Measurements from ENCODE around the gene FCER2. TPM values are rescaled to one million over a fixed set of nuclear protein-coding genes. Genes with fewer than 3 reads are reported as not detected.

FCER2 gene
- total and polyA plus RNA-seq, 9 donors, result 0.08 to 1.1 (median 0.38) TPM; not detected in 6

DNA sequence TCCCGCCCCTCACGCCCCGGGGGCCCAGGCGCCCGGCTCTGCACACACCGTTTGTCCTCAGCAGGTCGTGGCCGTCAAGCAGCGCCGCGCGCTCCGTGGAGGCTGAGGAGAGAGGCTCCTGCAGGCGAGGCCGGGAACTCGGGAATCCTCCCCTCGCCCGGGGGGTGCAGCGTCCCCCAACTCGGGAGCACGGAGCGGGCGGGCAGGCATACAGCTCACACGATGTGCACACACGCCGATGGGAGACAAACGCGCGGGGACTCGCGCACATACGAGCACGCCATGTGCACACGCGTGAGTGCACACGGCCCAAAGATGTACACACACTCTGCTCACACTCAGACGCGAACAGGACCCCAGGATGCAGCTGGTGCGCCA lies 29.3 kb upstream of the FCER2 start:
- H3K9me3 ChIP-seq, result no peaks in the 10 kb centered on the region
- TF ChIP-seq, protein P1, sequence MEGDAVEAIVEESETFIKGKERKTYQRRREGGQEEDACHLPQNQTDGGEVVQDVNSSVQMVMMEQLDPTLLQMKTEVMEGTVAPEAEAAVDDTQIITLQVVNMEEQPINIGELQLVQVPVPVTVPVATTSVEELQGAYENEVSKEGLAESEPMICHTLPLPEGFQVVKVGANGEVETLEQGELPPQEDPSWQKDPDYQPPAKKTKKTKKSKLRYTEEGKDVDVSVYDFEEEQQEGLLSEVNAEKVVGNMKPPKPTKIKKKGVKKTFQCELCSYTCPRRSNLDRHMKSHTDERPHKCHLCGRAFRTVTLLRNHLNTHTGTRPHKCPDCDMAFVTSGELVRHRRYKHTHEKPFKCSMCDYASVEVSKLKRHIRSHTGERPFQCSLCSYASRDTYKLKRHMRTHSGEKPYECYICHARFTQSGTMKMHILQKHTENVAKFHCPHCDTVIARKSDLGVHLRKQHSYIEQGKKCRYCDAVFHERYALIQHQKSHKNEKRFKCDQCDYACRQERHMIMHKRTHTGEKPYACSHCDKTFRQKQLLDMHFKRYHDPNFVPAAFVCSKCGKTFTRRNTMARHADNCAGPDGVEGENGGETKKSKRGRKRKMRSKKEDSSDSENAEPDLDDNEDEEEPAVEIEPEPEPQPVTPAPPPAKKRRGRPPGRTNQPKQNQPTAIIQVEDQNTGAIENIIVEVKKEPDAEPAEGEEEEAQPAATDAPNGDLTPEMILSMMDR (IDR thresholded peaks at IDR 0.05), result no peak
- no peak for TF ChIP-seq EP300 (IDR thresholded peaks at IDR 0.05)
- no peak for TF ChIP-seq POLR2A (IDR thresholded peaks at IDR 0.05)
- H3K27ac ChIP-seq, result no peak overlapping the region
- H3K4me3 ChIP-seq, result no peak overlapping the region
- intact Hi-C loops (cut with DNase I), result no loop called here
- H3K27me3 ChIP-seq, result no peaks in the 10 kb centered on the region
- no peaks in the 10 kb centered on the region for H3K36me3 ChIP-seq
- H3K4me1 ChIP-seq (ENCODE audit: insufficient read depth), result no peaks in the 10 kb centered on the region
- WGBS, 3 donors, result 48 to 64% (median 64%) methylated on average over 38 to 39 of the region's 39 CpGs
- no peak for DNase-seq

DNA sequence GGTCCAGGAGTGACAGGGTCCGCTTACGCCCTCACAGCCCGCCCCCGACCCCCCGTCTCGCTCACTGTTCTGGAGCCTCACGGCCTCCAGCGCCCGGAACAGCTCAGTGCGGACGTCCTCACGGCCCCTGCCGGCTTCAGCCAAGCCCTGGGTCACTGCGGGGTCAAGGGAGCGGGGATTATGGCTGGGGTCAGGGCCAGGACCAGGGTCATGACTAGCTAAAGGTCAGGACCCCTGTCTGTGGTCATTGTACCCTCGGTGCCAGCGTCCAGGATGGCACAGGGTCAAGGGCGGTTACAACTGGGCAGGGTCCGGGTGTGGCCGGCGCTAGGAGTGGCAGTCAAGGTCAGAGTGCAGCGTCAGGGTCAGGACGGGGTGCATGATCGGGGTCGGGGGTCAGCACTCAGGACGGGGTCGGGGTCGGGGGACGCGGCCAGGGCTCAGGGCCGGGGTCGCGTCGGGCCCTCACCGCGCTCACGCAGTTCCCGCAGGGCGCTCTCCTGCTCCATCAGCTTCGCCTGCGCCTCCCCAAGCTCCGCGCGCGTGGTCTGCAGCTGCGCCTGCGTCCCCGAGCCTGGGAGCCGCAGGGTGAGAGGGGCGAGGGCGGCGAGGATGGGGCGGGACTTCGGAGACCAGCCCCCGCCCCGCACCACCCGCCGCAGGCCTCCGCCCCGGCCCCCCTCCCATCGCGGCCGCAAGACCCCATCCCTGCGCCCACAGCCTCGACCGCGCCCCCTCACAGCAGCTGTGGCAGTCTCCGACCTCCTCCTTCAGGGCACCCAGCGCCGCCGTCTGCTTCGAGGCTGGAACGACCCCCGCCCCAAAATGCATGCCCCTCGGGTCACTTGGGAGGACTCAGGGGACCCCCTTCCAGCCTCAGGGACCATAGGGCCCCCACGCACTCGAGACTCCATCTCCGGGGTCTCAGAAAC lies 28.6 kb upstream of the FCER2 start:
- Histone ChIP-seq H3K4me3 (no peak overlapping the region), H3K4me1 (ENCODE audit: insufficient read depth) (no peaks in the 10 kb centered on the region), H3K27me3 (no peaks in the 10 kb centered on the region), H3K27ac (no peak overlapping the region), H3K9me3 (no peaks in the 10 kb centered on the region), H3K36me3 (no peaks in the 10 kb centered on the region)
- 1 to 4% (median 2%) methylated on average over 11 to 78 of the region's 78 CpGs for WGBS, 3 donors
- DNase-seq, result no peak
- intact Hi-C loops (cut with DNase I), result no loop called here
- TF ChIP-seq, protein P1 (IDR thresholded peaks at IDR 0.05), result no peak
- TF ChIP-seq EP300 (IDR thresholded peaks at IDR 0.05), result no peak
- TF ChIP-seq POLR2A (IDR thresholded peaks at IDR 0.05), result no peak

DNA sequence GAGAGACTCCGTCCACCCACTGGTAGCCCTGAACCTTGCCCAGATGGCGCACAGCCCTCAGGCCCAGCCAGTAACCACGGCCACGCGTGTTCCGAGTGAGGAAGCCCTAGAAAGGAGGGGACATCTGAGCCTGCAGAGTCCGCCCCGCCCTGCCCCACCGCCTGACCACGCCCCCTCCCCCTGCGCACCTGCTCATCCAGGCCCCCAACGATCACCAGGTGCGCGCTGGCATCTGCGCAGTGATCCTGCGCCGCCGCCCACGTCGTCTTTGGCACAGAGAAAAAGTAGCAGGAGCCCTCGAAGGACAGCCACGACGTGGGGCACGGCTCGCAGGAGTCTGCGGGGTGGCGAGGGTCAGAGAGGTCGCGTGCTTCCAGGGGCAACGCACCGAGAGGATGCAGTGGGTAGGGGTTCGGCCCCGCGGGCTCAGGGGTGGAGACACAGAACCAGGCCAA lies 27.9 kb upstream of the FCER2 start:
- TF ChIP-seq, protein P1 (IDR thresholded peaks at IDR 0.05), result no peak
- TF ChIP-seq POLR2A (IDR thresholded peaks at IDR 0.05) (no peak), EP300 (IDR thresholded peaks at IDR 0.05) (no peak)
- H3K36me3 ChIP-seq, result no peaks in the 10 kb centered on the region
- H3K9me3 ChIP-seq, result no peaks in the 10 kb centered on the region
- H3K4me1 ChIP-seq (ENCODE audit: insufficient read depth), result no peaks in the 10 kb centered on the region
- no peak overlapping the region for H3K4me3 ChIP-seq
- intact Hi-C loops (cut with DNase I), result no loop called here
- H3K27me3 ChIP-seq, result no peaks in the 10 kb centered on the region
- WGBS, 3 donors, result 3 to 9% (median 5%) methylated on average over 20 to 34 of the region's 34 CpGs
- no peak overlapping the region for H3K27ac ChIP-seq
- DNase-seq, result no peak

DNA sequence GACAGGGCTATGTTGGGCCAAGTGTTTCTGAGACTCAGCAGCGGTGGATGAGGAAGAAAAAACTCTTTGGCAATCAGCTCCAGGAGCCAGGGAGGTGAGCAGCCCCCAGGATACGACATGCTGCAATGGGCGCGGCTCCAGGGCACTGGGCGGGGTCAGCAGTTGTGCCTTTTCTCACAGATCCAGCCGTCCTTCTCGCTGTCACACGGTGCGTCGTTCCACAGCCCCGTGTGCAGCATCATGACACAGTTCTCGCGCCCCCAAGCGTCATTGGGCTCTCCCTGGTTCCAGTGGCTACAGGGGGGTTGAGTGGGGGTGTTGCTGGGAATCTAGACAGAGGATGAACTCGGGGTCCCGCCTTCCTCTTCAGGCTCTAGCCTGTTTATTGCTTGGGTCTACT lies 27.3 kb upstream of the FCER2 start:
- TF ChIP-seq, protein P1 (IDR thresholded peaks at IDR 0.05), result no peak
- TF ChIP-seq POLR2A (IDR thresholded peaks at IDR 0.05), result no peak
- DNase-seq, result no peak
- Histone ChIP-seq H3K9me3 (no peaks in the 10 kb centered on the region), H3K27ac (no peak overlapping the region), H3K36me3 (no peaks in the 10 kb centered on the region), H3K4me1 (ENCODE audit: insufficient read depth) (no peaks in the 10 kb centered on the region), H3K4me3 (no peak overlapping the region), H3K27me3 (no peaks in the 10 kb centered on the region)
- WGBS, 3 donors, result 17 to 26% (median 23%) methylated on average over 15 to 16 of the region's 16 CpGs
- intact Hi-C loops (cut with DNase I), result no loop called here
